Ishikawa (cell line): ENCODE results near the gene ARHGEF28.

Experiments used
- CEBPB ChIP-seq: IDR thresholded peaks from 2 replicates; pipeline ENCODE4 v1.6.1; 2012
- CREB1 ChIP-seq: IDR thresholded peaks from 2 replicates; pipeline ENCODE4 v1.6.1; 2012; ENCODE audit warnings: low read depth
- EP300 ChIP-seq: IDR thresholded peaks from 2 replicates; pipeline ENCODE4 v1.6.1; 2012; ENCODE audit warnings: borderline replicate concordance
- FOXM1 ChIP-seq: IDR thresholded peaks from 2 replicates; pipeline ENCODE4 v1.6.1; 2012; ENCODE audit warnings: low read depth, borderline replicate concordance
- MAX ChIP-seq: IDR thresholded peaks from 2 replicates; pipeline ENCODE4 v1.6.1; 2012
- RAD21 ChIP-seq: IDR thresholded peaks from 2 replicates; pipeline ENCODE4 v1.6.1; 2012; ENCODE audit warnings: low read depth
- REST ChIP-seq: IDR thresholded peaks from 2 replicates; pipeline ENCODE4 v1.6.1; 2012; ENCODE audit warnings: low read depth, mild to moderate bottlenecking
- TEAD4 ChIP-seq: IDR thresholded peaks from 2 replicates; pipeline ENCODE4 v1.6.1; 2012
- USF1 ChIP-seq: IDR thresholded peaks from 2 replicates; pipeline ENCODE4 v1.6.1; 2012
- YY1 ChIP-seq: IDR thresholded peaks from 2 replicates; pipeline ENCODE4 v1.6.1; 2012; ENCODE audit warnings: low read depth
- ZBTB7A ChIP-seq: IDR thresholded peaks from 2 replicates; pipeline ENCODE4 v1.6.1; 2012; ENCODE audit warnings: low read depth

- no peak for TF ChIP-seq YY1
- TF ChIP-seq CEBPB: no peak
- TF ChIP-seq MAX: no peak
- no peak for TF ChIP-seq RAD21
- no peak for TF ChIP-seq FOXM1
- no peak for TF ChIP-seq EP300
- TF ChIP-seq CREB1: no peak
- TF ChIP-seq USF1: no peak
- no peak for TF ChIP-seq TEAD4
- TF ChIP-seq REST: no peak
- TF ChIP-seq ZBTB7A: no peak
Observed at GRCh38 chr5:73740274-73740790, 114.3 kb downstream of the ARHGEF28 start.
